IMR-90 (cell line): ENCODE measurements around the gene VOPP1.

Source experiments
- BHLHE40 ChIP-seq: fragments of 150-350 bp; IDR thresholded peaks from 2 replicates; pipeline ENCODE4 v1.6.1; 2016; ENCODE audit warnings: mild to moderate bottlenecking, low read depth, low read length
- CEBPB ChIP-seq: IDR thresholded peaks from 2 replicates; pipeline ENCODE4 v1.6.1; 2012; ENCODE audit warnings: low read depth, low read length, improper control_type of control experiment
- CHD1 ChIP-seq: IDR thresholded peaks from 2 replicates; pipeline ENCODE4 v1.6.1; 2012; ENCODE audit warnings: low read depth, low read length, improper control_type of control experiment
- MAFK ChIP-seq: IDR thresholded peaks from 2 replicates; pipeline ENCODE4 v1.6.1; 2012; ENCODE audit warnings: low read depth, low read length, improper control_type of control experiment
- MXI1 ChIP-seq: IDR thresholded peaks from 2 replicates; pipeline ENCODE4 v1.6.1; 2012; ENCODE audit warnings: low read depth, mild to moderate bottlenecking, low read length, moderate library complexity, borderline replicate concordance
- POLR2A ChIP-seq: IDR thresholded peaks from 2 replicates; pipeline ENCODE4 v1.6.1; 2012; ENCODE audit warnings: mild to moderate bottlenecking, low read depth, low read length
- RAD21 ChIP-seq: IDR thresholded peaks from 2 replicates; pipeline ENCODE4 v1.6.1; 2012; ENCODE audit warnings: low read length, improper control_type of control experiment
- RCOR1 ChIP-seq: IDR thresholded peaks from 2 replicates; pipeline ENCODE4 v1.6.1; 2012; ENCODE audit warnings: mild to moderate bottlenecking, low read length, improper control_type of control experiment; ENCODE audit not compliant: insufficient replicate concordance
- RFX5 ChIP-seq: IDR thresholded peaks from 2 replicates; pipeline ENCODE4 v1.8.0; 2012; ENCODE audit warnings: low read depth, mild to moderate bottlenecking, low read length, moderate library complexity
- SMC3 ChIP-seq: fragments of 150-350 bp; IDR thresholded peaks from 2 replicates; pipeline ENCODE4 v1.6.1; 2016; ENCODE audit warnings: low read depth, mild to moderate bottlenecking, antibody characterized with exemption, low read length, moderate library complexity
- TF ChIP-seq, protein P1 (sequence below): conservative IDR thresholded peaks from 2 replicates; pipeline ENCODE4 v1.5.1; 2012; ENCODE audit warnings: mild to moderate bottlenecking, low read depth, low read length, improper control_type of control experiment

DNA sequence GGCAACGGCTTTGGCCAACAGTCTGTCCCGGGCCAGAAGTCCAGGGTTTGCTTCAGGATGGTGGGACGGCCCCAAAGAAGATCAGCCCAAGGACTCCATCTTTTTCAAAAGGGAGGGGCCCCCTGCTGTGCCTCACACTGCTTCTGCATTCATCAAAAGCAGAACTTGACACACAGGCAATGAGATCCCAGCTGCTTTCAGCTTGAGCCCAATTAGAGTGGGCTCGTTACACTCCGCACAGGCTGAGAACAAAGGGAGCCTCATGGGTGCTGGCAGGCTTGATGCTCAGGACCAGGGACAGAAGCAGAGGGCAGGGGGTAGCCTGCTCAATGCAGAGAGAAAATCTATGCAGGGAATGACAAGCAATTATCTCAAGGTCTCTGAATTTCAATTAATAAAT lies 45.5 kb downstream of the VOPP1 start:
- TF ChIP-seq, protein P1, sequence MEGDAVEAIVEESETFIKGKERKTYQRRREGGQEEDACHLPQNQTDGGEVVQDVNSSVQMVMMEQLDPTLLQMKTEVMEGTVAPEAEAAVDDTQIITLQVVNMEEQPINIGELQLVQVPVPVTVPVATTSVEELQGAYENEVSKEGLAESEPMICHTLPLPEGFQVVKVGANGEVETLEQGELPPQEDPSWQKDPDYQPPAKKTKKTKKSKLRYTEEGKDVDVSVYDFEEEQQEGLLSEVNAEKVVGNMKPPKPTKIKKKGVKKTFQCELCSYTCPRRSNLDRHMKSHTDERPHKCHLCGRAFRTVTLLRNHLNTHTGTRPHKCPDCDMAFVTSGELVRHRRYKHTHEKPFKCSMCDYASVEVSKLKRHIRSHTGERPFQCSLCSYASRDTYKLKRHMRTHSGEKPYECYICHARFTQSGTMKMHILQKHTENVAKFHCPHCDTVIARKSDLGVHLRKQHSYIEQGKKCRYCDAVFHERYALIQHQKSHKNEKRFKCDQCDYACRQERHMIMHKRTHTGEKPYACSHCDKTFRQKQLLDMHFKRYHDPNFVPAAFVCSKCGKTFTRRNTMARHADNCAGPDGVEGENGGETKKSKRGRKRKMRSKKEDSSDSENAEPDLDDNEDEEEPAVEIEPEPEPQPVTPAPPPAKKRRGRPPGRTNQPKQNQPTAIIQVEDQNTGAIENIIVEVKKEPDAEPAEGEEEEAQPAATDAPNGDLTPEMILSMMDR = no peak
- TF ChIP-seq BHLHE40 = no peak
- TF ChIP-seq MAFK = no peak
- TF ChIP-seq POLR2A = no peak
- TF ChIP-seq SMC3 = no peak
- TF ChIP-seq RFX5 = no peak
- TF ChIP-seq MXI1 = no peak
- no peak for TF ChIP-seq CEBPB
- no peak for TF ChIP-seq RCOR1
- no peak for TF ChIP-seq RAD21
- TF ChIP-seq CHD1 = no peak
